Activated T-cell treated with anti-CD3 and anti-CD28 coated beads for 1 hour (primary cell): ENCODE measurements around the gene ADORA2B.

Experiments
- DNase-seq: peaks from one replicate; pipeline ENCODE4 v3.0.0-alpha.2; 2020; ENCODE audit warnings: low read depth

Gene ADORA2B

DNA sequence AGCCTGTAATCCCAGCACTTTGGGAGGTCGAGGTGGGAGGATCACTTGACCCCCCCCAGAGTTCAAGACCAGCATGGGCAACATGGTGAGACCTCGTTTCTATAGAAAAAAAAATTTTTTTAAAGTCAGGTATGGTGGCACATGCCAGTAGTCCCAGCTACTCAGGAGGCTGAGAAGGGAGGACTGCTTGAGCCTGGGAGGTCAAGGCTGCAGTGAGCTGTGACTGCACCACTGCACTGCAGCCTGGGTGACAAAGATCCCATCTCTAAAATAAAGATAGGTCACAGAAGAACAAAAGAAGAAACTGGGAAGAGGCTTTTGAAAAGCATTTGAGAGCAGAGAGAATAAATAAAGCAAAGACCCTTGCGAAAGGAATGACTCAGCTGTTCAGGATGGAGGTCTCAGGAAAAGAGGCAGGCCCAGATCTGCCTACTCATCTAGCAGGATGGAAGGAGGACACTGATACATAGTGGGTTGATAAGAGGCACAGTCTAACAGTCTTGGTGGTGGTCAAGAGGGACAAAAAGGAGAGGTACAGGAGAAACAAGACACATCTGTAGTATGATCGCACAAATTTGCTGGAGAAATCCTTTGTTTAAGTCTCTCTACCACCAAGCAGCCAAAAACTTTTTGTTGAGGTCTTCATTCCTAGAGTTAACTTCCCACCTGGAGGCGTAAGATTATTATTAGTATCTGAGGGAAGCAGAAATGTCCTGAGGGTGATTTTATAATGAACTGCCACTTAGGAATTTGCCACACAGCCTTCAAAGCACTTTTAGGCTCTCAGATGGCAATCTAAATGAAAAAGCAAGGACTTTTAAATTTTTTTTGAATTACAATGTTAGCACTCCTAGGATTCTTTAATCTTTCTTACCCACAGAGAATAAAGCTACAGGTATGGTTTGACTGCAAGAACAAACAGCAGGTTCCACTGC is 37.0 kb downstream of the ADORA2B start:
- no peak for DNase-seq

DNA sequence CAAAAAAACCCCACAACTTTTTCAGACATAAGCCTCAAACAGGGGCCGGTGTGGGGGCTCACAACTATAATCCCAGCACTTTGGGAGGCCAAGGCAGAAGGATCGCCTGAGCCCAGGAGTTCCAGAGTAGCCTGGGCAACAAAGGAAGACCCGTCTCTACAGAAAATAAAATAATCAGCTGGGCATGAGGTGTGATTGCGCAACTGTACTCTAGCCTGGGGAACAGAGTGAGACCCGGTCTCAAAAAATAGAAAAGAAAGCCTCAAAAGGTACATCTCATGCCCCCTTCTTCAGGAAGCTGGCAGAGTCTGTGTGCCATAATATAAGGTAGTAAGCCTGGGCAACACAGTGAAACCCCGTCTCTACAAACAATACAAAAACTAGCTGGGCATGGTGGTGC is 51.4 kb downstream of the ADORA2B start:
- no peak for DNase-seq

DNA sequence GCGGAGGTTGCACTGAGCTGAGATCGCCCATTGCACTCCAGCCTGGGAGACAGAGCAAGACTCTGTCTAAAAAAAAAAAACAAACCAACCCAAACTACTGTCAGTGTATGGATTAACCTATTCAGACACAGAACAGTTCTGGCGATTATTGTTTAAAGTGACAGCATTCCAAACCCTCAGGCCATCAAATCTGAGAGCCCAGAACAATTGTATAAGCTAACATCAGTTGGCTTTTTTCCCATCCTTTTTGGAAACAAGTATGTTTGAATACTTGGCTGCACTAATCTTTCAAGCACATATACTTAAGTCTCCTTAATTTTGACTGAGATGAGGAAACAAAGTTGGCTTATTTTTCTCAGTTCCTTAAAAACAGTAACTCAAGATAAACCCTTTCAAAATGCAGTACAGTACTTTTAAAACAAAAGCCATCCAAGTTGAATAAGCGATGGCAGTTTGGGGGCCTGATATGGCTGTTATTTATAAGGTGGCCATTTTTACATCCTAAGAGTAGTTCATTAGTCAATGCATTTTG is 53.2 kb downstream of the ADORA2B start:
- DNase-seq: no peak

DNA sequence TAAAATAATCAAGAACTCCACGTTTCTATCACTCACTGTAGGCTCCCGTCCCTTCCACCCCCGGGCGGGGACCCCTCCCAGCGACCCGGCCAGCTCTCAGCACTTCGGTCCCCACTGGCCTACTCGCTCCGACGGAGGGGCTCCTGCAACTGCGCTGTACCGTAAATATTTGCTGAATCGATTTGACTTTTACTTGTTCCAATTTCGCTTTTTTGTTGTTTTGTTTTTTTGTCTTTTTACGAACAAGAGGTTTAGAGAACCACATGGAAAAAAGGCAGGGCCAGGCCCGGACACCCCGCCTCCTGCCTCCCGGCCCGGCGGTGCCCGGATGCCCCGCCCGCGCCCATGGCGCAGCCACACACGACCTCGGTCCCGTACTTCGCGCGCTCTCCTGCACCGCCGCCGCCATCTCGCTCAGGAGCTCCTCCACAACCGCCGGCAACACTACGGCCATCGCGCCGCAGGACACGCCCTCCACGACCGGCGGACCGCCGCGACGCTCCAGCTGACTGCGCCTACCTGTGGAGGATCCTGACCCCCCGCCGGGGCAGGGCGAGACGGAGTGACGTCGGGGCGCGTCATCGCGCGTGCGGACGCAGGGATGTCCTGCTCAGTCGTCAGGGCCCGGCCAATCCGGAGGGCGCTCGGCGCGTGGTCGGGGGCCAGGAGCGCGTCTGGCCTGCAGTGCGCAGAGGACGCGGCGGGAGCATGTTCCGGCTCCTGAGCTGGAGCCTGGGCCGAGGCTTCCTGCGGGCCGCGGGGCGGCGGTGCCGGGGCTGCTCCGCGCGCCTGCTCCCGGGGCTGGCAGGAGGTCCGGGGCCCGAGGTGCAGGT is 54.4 kb downstream of the ADORA2B start, which contains the start of the genes TTC19 and ZSWIM7:
Gene TTC19 (plus strand): TSS at position 684 of the 833 bp plus-strand sequence. CDS start 25 bp downstream, at position 709.
Gene ZSWIM7 (minus strand): TSS at position 564 of the 833 bp plus-strand sequence. CDS start 110 bp downstream, at position 454.
- peak; percentile 79 for DNase-seq

DNA sequence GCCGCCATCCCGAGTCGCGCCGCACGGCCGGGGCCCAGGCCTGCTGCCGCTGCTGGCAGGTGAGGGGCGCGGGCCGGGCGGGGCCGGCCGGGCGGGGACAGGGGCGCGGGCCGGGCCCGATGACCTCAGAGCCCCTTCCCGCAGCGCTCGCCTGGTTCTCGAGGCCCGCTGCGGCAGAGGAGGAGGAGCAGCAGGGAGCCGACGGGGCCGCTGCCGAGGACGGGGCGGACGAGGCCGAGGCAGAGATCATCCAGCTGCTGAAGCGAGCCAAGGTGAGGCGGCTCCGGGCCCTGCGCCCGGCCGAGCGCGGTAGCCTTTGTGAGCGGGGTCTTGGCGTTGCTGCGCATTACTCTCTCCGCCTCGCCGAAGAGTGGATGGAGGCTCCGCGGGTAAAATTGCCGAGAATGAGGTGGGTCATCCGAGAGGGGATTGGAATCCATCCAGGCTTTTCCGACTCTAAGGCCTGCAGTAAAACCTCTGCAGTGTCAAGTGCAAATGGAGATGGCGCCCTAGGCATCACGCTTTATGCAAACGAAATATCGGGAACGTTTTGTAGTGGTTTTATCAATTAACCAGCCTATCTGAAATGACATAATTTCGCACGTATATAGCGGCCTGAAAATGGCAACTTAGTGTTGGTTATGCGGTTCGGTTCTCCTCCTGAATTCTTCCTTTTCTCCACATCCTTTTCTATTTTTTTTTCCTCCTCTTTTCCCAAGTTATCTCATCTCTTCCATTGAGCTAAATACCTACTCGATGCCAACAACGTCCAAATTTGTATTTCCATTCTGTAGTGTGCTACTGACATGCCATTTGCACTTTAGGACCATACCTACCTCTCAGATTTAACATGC is 55.3 kb downstream of the ADORA2B start:
- peak; percentile 17 for DNase-seq

DNA sequence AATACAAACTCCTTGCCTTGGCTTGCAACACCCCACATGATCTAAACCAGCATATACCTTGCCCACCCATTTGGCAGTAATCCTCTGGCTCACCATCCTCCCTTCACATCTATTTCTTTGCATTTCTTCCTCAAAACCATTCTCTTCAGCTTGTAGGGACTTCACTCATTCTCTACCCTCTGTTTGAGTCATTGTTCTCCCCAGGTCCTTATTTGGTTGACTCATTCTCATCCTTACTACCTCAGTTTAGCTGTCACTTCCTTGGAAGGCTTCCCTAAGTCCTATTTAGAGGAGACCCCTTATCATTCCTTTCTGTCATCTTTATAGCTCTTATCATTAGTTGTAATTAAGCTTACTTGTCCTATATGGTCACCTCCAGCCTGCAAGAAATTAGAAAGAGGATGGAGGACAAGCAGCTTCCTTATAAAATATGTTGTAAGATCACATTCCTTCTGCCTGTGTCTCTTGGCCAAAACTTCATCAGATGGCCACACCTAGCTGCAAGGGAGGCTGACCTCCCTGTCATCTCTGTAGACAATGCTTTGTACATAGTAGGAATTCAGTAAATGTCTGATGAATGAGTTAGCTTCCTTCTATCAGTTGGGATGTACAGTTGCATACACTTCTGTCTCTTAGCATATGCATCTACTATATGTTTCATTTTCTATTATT is 56.4 kb downstream of the ADORA2B start:
- DNase-seq: no peak

DNA sequence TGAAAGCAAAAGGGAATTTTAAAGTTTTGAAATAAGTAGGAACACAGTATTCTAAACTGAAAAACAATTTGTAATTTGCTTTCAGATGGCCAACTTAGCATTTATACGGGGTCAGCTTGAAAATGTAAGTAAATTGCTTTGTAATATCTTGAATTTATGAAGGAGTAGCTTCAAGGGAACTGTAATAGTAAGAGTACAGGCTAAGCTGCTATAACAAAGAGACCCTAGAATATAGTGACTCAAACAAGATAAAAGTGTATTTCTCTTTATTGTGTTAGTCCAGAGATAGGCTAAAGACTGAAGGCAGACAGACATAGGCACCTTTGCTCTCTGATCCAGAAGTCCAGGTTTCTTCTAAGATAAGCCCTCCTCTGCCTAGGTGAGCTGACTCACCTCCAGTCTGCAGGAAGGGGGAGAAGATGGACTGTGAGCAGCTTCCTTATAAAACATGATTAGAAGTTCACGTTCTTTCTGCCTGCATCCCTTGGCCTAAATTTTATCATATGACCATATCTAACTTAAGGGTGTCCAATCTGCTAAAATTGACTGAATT is 57.9 kb downstream of the ADORA2B start:
- DNase-seq: no peak

DNA sequence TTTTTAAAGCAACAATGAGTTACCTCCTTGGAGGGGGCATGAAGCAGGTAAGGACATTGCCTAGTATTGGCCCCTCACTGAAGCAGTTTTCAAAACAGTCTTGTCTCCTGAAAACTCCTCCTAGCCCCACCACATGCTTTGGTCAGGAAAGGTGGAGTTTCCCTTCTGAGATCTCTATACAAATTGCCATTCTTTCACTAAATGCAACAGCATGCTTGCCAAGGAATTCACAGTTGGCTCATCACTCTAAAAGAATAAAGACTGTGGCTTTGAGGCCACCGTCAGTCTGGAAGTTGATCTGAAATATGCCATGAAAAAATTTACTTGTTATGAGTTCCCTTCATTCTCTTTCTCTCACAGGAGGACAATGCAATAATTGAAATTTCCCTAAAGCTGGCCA is 58.9 kb downstream of the ADORA2B start:
- DNase-seq: no peak

DNA sequence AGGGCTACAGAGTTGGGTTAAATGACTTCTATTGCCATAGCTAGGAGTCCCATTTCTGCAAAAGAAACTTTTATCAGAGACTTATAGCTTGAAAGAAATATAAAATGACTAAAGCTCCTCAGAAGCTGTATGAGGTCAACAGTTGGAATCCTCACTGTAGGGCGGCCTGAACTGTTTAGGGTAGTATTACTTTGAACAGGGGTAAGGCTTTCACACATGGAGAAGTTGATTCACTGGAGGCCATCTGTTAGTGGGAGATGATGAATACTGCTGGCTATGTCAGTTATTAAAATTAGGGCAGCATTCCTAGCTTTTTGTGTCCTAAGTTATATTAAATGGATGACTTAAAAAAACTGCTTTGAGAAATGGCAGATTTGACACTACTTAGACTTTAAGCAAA is 60.7 kb downstream of the ADORA2B start:
- DNase-seq: no peak

DNA sequence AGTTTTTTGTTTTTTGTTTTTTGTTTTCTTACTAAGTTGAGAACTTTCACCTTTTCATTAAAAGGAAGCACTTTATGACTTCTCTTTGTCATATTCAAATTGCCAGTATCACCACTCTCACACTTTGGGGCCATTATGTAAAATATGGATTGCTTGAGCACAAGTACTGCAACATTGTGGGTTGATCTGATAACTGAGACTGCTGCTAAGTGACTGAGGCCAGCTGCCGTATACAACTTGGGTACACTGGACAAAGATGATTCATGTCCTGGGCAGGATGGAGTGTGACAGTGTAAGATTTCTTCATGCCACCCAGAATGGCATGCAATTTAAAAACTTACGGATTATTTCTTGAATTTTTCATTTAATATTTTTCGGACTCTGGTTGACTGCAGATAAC is 62.5 kb downstream of the ADORA2B start:
- no peak for DNase-seq

DNA sequence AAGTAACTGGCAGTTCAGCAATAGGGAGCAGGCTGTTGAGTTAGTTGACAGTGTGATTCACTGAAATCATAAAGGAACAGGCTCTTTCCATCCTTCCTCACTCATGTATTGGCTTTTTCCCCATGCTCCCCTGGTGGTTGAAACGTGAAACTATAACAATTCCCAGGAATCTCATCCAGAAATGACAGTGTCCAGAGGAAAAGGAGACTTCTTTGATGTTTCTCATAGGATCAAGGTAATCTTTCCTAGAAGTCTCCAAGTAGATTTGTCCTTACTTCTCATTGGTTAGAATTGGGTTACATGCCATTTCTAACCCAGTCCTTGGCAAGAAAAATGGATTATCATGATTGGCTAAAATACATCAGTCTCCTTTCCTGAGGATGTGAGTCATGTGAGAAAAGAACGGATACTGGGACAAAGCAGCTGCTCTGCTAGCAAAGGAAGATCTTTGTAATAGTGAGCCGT is 69.0 kb downstream of the ADORA2B start:
- DNase-seq: no peak

DNA sequence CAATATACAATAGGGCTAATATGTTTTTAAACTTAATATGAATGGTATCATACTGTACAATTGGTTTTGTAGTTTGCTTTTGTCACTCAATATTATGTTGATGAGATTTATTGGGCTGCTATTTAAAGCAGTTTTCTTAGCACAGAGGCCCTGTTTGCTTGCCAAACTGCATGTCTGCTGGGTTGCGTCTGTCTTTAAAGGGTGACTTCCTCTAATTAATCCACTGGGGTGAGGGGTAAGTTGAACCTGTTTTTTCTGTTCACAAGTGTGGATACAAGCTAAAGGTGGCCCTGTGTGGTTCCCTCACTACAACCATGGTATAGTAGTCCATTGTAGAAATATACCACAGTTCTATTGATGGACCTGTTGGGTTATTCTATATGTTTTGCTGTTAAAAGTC is 74.4 kb downstream of the ADORA2B start:
- no peak for DNase-seq

DNA sequence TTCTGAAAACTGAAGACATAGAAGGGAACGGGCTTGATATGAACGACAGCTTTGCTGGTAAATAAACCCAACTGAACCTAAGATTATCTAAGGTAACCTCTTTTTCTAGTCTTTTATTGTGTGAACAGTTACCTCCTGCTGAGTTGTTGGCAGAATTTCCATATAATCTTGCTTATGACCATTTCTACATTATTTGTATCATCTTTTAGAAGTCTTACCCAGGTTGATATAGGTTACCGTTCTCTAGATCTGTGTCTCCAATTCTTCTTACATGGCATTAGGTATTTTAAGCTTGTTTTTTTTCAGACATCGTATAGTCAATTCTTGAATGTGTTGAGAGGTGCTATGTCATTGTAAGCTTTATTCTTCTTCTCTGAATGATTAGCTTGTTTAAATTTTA is 79.0 kb downstream of the ADORA2B start:
- no peak for DNase-seq

DNA sequence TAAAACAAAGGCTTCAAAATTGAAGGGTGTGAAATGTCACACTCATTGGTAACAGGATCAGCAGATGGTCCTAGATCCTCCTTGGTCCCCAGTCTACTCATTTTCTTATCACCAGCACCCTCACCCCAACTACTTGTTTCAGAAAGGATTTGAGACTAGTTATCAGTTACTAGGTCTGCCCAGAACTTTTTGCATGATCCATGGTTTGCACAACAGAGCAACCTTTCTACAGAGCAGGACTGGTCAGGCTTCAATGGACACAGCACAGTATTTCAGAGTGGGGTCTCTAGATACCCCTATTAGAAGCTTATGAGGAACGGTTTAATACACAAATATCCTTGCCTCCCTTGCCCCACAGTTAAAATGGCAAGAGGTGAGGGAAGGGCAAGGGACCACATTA is 80.3 kb downstream of the ADORA2B start:
- DNase-seq: no peak
